GM12872 (cell line): ENCODE data around the gene MAP3K2.

Experiments
- TF ChIP-seq, protein P1 (sequence below): IDR thresholded peaks from 3 replicates; pipeline ENCODE4 v1.5.1; 2011; ENCODE audit warnings: low read depth, mild to moderate bottlenecking, low read length, moderate library complexity; ENCODE audit not compliant: insufficient read depth

MAP3K2 gene

DNA sequence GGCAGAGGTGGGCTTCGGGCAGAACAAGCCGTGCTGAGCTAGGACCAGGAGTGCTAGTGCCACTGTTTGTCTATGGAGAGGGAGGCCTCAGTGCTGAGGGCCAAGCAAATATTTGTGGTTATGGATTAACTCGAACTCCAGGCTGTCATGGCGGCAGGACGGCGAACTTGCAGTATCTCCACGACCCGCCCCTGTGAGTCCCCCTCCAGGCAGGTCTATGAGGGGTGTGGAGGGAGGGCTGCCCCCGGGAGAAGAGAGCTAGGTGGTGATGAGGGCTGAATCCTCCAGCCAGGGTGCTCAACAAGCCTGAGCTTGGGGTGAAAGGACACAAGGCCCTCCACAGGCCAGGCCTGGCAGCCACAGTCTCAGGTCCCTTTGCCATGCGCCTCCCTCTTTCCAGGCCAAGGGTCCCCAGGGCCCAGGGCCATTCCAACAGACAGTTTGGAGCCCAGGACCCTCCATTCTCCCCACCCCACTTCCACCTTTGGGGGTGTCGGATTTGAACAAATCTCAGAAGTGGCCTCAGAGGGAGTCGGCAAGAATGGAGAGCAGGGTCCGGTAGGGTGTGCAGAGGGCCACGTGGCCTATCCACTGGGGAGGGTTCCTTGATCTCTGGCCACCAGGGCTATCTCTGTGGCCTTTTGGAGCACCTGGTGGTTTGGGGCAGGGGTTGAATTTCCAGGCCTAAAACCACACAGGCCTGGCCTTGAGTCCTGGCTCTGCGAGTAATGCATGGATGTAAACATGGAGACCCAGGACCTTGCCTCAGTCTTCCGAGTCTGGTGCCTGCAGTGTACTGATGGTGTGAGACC is 30.7 kb upstream of the MAP3K2 start, which contains the start of gene PROC:
TSS of gene PROC (plus strand) at position 128 of the 812 bp plus-strand sequence. CDS start 1,516 bp downstream, outside the sequence.
- TF ChIP-seq, protein P1, sequence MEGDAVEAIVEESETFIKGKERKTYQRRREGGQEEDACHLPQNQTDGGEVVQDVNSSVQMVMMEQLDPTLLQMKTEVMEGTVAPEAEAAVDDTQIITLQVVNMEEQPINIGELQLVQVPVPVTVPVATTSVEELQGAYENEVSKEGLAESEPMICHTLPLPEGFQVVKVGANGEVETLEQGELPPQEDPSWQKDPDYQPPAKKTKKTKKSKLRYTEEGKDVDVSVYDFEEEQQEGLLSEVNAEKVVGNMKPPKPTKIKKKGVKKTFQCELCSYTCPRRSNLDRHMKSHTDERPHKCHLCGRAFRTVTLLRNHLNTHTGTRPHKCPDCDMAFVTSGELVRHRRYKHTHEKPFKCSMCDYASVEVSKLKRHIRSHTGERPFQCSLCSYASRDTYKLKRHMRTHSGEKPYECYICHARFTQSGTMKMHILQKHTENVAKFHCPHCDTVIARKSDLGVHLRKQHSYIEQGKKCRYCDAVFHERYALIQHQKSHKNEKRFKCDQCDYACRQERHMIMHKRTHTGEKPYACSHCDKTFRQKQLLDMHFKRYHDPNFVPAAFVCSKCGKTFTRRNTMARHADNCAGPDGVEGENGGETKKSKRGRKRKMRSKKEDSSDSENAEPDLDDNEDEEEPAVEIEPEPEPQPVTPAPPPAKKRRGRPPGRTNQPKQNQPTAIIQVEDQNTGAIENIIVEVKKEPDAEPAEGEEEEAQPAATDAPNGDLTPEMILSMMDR = no peak

DNA sequence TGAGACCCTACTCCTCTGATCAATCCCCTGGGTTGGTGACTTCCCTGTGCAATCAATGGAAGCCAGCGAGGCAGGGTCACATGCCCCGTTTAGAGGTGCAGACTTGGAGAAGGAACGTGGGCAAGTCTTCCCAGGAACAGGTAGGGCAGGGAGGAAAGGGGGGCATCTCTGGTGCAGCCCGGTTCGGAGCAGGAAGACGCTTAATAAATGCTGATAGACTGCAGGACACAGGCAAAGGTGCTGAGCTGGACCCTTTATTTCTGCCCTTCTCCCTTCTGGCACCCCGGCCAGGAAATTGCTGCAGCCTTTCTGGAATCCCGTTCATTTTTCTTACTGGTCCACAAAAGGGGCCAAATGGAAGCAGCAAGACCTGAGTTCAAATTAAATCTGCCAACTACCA is 29.6 kb upstream of the MAP3K2 start:
- TF ChIP-seq, protein P1 = no peak

DNA sequence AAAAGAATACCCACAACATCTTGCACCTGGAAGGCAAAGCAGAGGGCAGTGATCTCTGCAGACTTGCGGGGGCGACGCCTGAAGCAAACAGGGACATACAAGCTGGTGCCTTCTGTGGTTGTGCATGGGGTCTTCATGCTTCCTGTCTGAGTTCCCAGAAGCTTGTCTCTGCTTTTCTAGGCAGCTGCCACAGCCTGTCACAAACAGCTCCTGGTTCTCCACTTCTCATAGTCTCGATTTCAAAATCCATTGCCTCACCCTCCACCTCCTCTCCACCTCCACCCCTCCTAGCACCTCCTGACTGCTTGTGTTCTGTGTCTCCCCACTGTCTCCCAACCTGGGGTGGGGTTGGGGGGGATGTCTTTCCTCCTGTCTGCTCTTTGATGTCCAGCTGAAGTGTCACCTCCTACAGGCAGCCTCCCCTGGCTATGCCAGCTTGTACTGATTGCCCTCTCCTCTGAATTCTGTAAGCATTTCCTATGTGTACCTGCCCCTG is 28.8 kb upstream of the MAP3K2 start:
- TF ChIP-seq, protein P1 = no peak

DNA sequence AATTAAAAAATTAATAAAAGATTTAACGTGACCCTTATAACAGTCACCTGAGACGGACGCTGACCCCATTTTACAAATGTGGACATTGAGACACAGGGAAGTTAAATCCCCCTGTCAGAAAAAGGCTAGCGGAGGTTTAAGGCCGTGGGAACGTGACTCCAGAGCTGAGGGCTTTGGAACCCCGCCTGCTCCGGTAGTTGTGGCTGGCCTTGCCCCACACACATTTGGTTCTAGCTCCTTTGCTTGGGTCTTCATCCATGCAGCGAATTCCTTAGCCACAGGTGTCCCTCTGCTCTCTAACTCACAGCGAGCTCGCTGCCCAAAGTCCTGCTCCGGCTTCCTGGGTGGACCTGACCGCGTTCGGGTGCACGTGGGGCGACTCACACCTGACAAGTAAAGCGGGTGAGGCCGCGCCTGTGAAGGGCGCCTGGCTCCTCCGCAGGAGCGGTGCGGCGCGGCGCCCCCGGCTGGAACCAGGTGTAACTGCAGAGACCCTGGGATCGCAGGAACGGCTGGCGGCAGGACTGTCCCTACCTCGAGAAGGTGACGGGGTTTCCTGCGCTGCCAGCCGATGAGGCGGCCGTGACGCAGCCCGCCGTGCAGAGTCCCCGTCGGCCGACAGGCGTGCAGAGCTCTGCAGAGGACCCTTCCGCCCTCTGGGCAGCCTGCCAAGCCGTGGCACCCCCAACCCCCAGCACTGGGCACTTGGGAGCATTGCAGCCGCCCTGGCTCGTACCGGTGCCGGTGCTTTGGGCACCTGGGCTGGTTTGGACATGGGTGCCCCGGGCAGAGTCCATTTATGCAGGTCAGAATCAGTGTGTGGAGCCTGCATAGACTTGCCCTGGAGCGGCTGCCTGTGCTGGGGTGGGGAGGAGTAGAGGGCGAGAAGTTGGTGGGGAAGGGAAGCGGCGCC is 28.1 kb upstream of the MAP3K2 start:
- TF ChIP-seq, protein P1 = peak; percentile 74

DNA sequence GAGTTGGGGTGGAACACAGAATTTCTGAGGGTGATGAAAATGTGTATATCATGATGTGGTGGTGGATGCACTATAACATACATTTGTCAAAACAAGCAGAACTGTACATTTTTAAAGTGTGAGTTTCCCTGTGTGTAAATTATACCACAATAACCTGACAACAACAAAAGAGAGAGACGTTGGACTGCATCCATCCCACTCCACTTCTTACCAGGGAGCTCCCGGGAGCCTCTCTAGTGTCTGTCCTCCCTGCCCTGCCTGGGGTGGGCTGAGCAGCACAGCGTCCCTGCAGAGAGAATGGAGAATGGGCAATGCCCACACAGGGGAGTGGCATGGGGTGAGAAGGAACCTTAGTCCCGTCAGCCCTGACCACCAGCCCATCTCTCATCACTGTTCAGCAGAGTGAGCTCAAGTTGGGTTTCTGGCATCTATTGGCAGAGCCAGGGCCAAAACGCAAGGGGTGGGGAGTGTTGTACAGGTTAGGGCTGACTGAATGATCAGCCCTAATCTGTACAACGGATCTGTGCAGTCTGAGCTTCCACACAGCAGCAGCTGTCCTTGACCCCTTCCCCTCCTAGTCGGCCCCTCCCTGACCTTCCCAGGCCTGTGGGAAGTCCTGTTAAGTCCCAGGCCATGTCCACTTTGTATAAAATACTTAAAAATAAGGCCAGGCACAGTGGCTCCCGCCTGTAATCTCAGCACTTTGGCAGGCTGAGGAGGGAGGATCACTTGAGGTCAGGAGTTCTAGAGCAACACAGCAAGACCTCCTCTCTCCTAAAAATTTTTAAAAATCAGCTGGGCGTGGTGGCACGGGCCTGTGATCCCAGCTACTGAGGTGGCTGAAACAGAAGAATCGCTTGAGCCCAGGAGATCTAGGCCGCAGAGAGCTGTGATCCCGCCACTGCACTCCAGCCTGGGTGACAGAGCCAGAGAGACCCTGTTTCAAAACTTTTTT is 27.1 kb upstream of the MAP3K2 start:
- TF ChIP-seq, protein P1 = no peak

DNA sequence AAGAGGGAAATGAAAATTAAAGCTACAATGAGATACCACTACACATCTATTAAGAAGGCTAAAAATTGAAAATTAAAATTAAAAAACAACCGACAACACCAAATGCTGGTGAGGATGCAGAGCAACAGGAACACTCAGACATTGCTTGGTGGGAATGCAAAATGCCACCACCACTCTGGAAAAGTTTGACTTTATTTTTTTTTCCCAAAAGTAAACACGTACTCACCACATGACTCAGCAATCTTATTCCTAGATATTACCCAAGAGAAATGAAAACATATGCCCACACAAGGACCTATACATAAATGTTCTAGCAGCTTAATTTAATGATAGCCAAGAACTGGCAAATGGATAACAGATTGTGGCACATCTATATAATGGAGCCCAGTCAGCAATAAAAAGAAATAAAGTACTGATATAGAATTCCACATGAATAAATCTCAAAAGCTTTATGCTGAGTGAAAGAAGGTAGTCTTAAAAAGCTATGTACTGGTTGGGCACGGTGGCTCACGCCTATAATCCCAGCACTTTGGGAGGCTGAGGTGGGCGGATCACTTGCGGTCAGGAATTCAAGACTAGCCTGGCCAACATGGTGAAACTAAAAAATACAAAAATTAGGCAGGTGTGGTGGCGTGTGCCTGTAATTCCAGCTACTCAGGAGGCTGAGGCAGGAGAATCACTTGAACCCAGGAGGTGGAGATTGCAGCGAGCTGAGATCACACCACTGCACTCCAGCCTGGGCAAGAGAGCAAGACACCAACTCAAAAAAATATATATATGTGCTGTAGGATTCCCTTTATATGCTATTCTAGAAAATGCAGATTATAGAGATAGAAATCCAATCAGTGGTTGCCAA is 26.2 kb upstream of the MAP3K2 start:
- TF ChIP-seq, protein P1 = no peak
